ENCODE measurements around the gene FIG4.

DNA sequence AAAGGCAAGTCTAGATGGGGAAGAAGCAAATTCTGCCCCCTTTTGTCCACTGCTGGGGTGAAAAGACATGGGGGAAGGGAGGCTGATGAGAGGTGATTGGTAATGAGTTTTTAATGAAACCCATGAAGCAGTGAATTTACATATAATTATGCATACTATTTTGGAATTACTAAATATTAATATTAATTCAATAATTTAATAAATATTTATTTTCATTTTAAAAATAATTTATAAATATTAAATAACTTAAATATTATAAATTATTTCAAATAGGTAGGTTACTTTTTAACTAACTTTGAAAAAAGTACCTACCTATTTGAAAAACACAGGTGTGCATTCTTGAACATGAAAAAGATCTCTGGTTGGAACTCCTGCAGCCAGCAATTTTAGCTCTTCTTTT is 148.9 kb downstream of the FIG4 start:
- TF ChIP-seq CTCF (IDR thresholded peaks at IDR 0.05) (no peak), POLR2A (IDR thresholded peaks at IDR 0.05) (no peak)

Measured in lower leg skin (tissue), 3 donors.